Heart right ventricle (tissue), 16 donors: Measurements from ENCODE around the gene OR2B2. TPM values are rescaled to one million over a fixed set of nuclear protein-coding genes. Genes with fewer than 3 reads are reported as not detected.
A peak's percentile ranks its signal among the peaks of the same experiment; 100 is the strongest.

Source experiments
- ATAC-seq, 8 donors: fragments of 200-7000 bp; cut with Tn5 transposase; one replicate each; pipeline ENCODE4 v1.9.1; 2020; ENCODE audit warnings: mild to moderate bottlenecking in 8 of 8, moderate library complexity in 8 of 8, moderate number of reproducible peaks in 1 of 8
- DNase-seq, 2 donors: peaks; one replicate each; pipeline ENCODE4 v3.0.0-alpha.2; 2020
- H3K27ac ChIP-seq, 10 donors: fragments of 200-600 bp; sonication (generic) in 2 of 10; one replicate each; pipeline versions ENCODE4 v1.5.0 to v1.8.0; 2020 to 2022; ENCODE audit warnings: mild to moderate bottlenecking in 3 of 10
- H3K27me3 ChIP-seq, 7 donors: fragments of 200-600 bp; one replicate each; pipeline ENCODE4 v1.8.0; 2021 to 2022; ENCODE audit warnings: mild to moderate bottlenecking in 2 of 7
- H3K36me3 ChIP-seq, 9 donors: fragments of 200-600 bp; sonication (generic) in 1 of 9; one replicate each; pipeline versions ENCODE4 v1.5.0 to v1.8.0; 2020 to 2022; ENCODE audit warnings: mild to moderate bottlenecking in 2 of 9
- H3K4me1 ChIP-seq, 9 donors: fragments of 200-600 bp; sonication (generic) in 1 of 9; one replicate each; pipeline versions ENCODE4 v1.5.0 to v1.8.0; 2020 to 2022; ENCODE audit warnings: mild to moderate bottlenecking in 4 of 9
- H3K4me3 ChIP-seq, 10 donors: fragments of 200-600 bp; sonication (generic) in 2 of 10; one replicate each; pipeline versions ENCODE4 v1.5.0 to v1.8.0; 2020 to 2022; ENCODE audit warnings: mild to moderate bottlenecking in 7 of 10, moderate library complexity in 2 of 10
- H3K9me3 ChIP-seq, 11 donors: fragments of 200-600 bp in 10 of 11; sonication (generic) in 2 of 11; one replicate each; pipeline versions ENCODE4 v1.5.0 to v1.8.0; 2013 to 2022; ENCODE audit warnings: mild to moderate bottlenecking in 2 of 11, control low read depth in 1 of 11, moderate library complexity in 1 of 11
- WGBS, 2 donors: extraction: QIAGEN DNeasy Blood & Tissue Kit; methylation state at CpG; one replicate each; pipeline ENCODE4 v1.1.7; 2013; ENCODE audit warnings: inconsistent platforms in 1 of 2; 5-methylcytosine and 5-hydroxymethylcytosine counted together
- intact Hi-C, 10 donors: fragments of 100-400 bp; cut with DNase I; formaldehyde crosslinking; loops; one replicate each; pipeline versions ENCODE4 v1.11.1 to v1.14.2; 2022
- polyA plus RNA-seq, 2 donors: library from polyadenylated mRNA; stranded (reverse); fragments of 200-250 nt; gene quantifications; one replicate each; pipeline ENCODE4 v1.2.3, GENCODE V29; 2013
- total RNA-seq, 10 donors: library from RNA; stranded (reverse); fragmentation: NEBNext Ultra II Directional in 3 of 10; extraction: Animal tissue kit (Norgen Biotek cat#: 25700) in 3 of 10; gene quantifications; one replicate each; pipeline versions ENCODE4 v1.2.1 to v1.2.4, GENCODE V29; 2021 to 2023
- TF ChIP-seq, protein P1 (sequence below), 9 donors: fragments of 200-600 bp; sonication (generic) in 2 of 9; IDR thresholded peaks; one replicate each; pipeline versions ENCODE4 v1.5.0 to v1.8.0; 2021 to 2022; ENCODE audit warnings: antibody characterized with exemption in 9 of 9, mild to moderate bottlenecking in 5 of 9, moderate library complexity in 1 of 9
- donor health status: Arrhythmogenic right ventricular cardiomyopathy.
- donor health status: ischemic (EF 13 %, LVEDD 7.1; RV severe dilation, severe dysfunction).
- donor health status: healthy with polysubstance abuse.
- donor health status: DM: no; HTN: yes; CAD: no.
- donor health status: DM: no; HTN: no; CAD: no.
- donor health status: ischemic (EF 25% LVEDD 6.9; RV normal size, moderate dysfunction).
- donor health status: ischemic (EF 25% LVEDD 5.7; RV mildly dilated, moderate dysfunction).
- donor health status: healthy.
- donor health status: DM: yes; HTN: yes; CAD: no.
- donor health status: Ischemic cardiomyopathy.
- donor health status: ischemic (EF 35%, LVEDD 5.7; RV mildly dilated, moderate dysfunction).
- donor health status: nonischemic (EF 11% LVEDD 7.7; RV severe dilation, severe dysfunction).
- donor health status: DM: yes; HTN: yes; CAD: no.
- donor health status: PGD.
- donor health status: ischemic (EF 29% LVEDD 5.4; RV normal size, mild dysfunction).
- donor health status: nonischemic (EF 23%, LVEDD 6.1; RV moderate dilation, normal function).

OR2B2 gene
- total and polyA plus RNA-seq, 12 donors, result not detected

DNA sequence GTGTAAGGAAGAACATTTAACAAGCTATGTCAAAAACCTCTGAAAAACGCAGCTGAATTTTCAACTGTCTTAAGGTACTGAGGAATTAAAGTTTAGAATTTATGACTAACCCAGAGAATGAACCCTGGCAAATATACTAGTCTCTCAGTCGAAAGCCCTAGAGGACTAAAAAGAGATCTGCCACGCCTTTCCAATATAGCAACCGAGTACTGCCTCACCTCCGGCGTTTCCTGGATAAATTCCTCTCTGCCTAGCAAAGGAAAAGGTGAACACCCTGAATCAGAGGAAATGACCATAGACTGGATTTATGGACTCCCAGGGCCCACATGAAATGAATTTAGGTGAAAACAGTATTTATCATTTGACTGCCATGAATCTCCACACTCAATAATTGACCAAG is 12.0 kb upstream of the OR2B2 start:
- no peak for DNase-seq
- TF ChIP-seq, protein P1, sequence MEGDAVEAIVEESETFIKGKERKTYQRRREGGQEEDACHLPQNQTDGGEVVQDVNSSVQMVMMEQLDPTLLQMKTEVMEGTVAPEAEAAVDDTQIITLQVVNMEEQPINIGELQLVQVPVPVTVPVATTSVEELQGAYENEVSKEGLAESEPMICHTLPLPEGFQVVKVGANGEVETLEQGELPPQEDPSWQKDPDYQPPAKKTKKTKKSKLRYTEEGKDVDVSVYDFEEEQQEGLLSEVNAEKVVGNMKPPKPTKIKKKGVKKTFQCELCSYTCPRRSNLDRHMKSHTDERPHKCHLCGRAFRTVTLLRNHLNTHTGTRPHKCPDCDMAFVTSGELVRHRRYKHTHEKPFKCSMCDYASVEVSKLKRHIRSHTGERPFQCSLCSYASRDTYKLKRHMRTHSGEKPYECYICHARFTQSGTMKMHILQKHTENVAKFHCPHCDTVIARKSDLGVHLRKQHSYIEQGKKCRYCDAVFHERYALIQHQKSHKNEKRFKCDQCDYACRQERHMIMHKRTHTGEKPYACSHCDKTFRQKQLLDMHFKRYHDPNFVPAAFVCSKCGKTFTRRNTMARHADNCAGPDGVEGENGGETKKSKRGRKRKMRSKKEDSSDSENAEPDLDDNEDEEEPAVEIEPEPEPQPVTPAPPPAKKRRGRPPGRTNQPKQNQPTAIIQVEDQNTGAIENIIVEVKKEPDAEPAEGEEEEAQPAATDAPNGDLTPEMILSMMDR (IDR thresholded peaks at IDR 0.05), result no peak
- 79 to 81% methylated on average over 6 of the region's 6 CpGs for WGBS, 2 donors
- no peak overlapping the region for H3K27ac ChIP-seq
- no peak overlapping the region for H3K4me3 ChIP-seq
- ATAC-seq, result no peak
- no peaks in the 10 kb centered on the region for H3K9me3 ChIP-seq
- intact Hi-C loops, result no loop called here
- H3K27me3 ChIP-seq, result peaks cover 0 to 39% (median 22%) of the 10 kb centered on the region in 7 donors
- H3K36me3 ChIP-seq, result no peaks in the 10 kb centered on the region
- H3K4me1 ChIP-seq, result no peaks in the 10 kb centered on the region

GRCh38 chr6:27922949-27923348 is 10.8 kb upstream of the OR2B2 start:
- intact Hi-C loops, result no loop called here
- ATAC-seq, result no peak
- H3K36me3 ChIP-seq, result no peaks in the 10 kb centered on the region
- H3K27me3 ChIP-seq, result peaks cover 0 to 44% (median 21%) of the 10 kb centered on the region in 7 donors
- H3K4me1 ChIP-seq, result no peaks in the 10 kb centered on the region
- TF ChIP-seq, protein P1 (IDR thresholded peaks at IDR 0.05), result no peak
- no peak overlapping the region for H3K4me3 ChIP-seq
- H3K27ac ChIP-seq, result no peak overlapping the region
- DNase-seq, result no peak
- H3K9me3 ChIP-seq, result no peaks in the 10 kb centered on the region

DNA sequence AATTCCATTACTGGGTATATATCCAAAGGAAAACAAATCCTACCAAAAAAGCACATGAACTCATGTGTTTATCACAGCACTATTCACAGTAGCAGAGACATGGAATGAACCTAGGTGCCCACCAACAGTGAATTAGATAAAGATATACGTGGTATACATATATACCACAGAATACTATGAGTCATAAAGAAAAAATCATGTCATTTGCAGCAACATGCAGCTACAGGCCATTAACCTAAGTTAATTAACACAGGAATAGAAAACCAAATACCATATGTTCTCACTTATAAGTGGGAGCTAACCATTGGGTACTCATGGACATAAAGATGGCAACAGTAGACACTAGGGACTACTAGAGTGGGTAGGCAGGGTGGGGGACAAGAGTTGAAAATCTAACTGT is 4.2 kb downstream of the OR2B2 start:
- H3K9me3 ChIP-seq, result no peaks in the 10 kb centered on the region
- H3K4me1 ChIP-seq, result peaks cover 0 to 6% (median 0%) of the 10 kb centered on the region in 9 donors
- H3K36me3 ChIP-seq, result no peaks in the 10 kb centered on the region
- ATAC-seq (no peak), DNase-seq (no peak)
- H3K27ac ChIP-seq, result no peak overlapping the region
- TF ChIP-seq, protein P1 (IDR thresholded peaks at IDR 0.05), result no peak
- peaks cover 0 to 10% (median 0%) of the 10 kb centered on the region in 7 donors for H3K27me3 ChIP-seq
- H3K4me3 ChIP-seq, result no peak overlapping the region
- intact Hi-C loops, result loop anchor here in 3 of 10 donors (10.0 kb wide), 3 partner anchors 393 to 447 kb away; partner anchors contain the start of gene ZNF184 (in 1 of the 3)
- 65 to 74% methylated on average over 1 of the region's 1 CpG for whole genome bisulfite sequencing, 2 donors

- WGBS, 2 donors, result 2 to 3% methylated on average over 38 of the region's 38 CpGs
- Histone ChIP-seq H3K27ac (peak overlapping the region in 9 of 10 donors; percentile 12 to 79 (median 68)), H3K27me3 (peaks cover 0 to 4% (median 0%) of the 10 kb centered on the region in 7 donors), H3K4me3 (peak overlapping the region; percentile 31 to 64 (median 58)), H3K36me3 (no peaks in the 10 kb centered on the region), H3K4me1 (peaks cover 0 to 13% (median 0%) of the 10 kb centered on the region in 9 donors), H3K9me3 (no peaks in the 10 kb centered on the region)
- TF ChIP-seq, protein P1 (IDR thresholded peaks at IDR 0.05), result no peak
- intact Hi-C loops, result loop anchor here in 5 of 10 donors (2.0 to 10.0 kb wide), 5 partner anchors 150 to 452 kb away; partner anchors contain the start of gene ZNF184 (in 1 of the 5)
- DNase-seq (peak; percentile 76 to 90), ATAC-seq (peak; percentile 93 to 99 (median 96))
Observed at GRCh38 chr6:27902335-27903314, 9.6 kb downstream of the OR2B2 start.
